HFF-Myc (cell line): Measurements from ENCODE around the gene ZCCHC12.

Experiments
- DNase-seq: peaks from one replicate; pipeline ENCODE4 v3.0.0-alpha.2; 2011; ENCODE audit warnings: low read depth; ENCODE audit errors: extremely low read depth
- H3K4me3 ChIP-seq: replicated peaks from 2 replicates; pipeline ENCODE4 v1.5.1; 2011; ENCODE audit warnings: low read depth, mild to moderate bottlenecking, control low read depth, low read length
- CTCF ChIP-seq: IDR thresholded peaks from 2 replicates; pipeline ENCODE4 v1.5.1; 2012; ENCODE audit warnings: mild to moderate bottlenecking, low read depth, low read length, control low read depth; ENCODE audit errors: missing control alignments

Gene ZCCHC12

DNA sequence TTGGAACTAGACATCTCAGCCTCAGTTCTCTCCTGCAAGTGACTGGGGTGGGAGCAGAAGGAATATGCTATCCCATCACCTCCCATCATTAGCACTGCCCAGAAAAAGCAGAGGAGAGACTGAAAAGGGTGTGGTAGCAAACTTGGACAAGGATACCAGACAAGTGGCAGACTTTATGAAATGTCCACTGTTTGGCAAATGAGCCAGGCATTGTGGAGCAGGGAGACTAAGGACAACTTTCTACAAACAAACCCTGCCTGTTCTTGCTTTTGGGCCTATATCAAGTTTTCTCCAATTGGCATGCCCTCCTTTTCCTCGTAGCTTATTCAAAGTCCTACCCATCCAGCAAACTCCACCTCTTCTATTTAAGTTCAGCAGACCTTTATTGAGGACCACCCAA is 41.6 kb downstream of the ZCCHC12 start:
- DNase-seq = no peak
- H3K4me3 ChIP-seq = no peak overlapping the region
- no peak for TF ChIP-seq CTCF

DNA sequence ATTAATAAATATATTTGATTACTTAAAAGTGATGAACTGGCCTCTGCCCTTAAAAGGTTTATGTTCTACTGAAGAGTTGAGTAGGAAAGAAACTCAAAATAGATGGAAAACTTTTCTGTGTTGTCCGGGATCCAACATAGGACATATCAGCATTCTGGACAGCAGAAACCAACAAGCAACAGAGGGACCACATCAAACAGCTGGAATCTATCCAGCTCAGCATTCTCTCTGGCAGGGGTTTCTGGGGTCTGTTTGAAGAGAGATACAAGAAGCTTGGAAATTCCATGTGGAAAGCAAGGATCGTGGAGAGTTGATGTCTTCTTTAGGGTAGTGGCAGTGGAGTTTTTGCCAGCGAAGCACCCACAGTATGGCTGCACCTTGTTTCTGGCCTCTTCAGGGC is 43.6 kb downstream of the ZCCHC12 start:
- no peak for TF ChIP-seq CTCF
- H3K4me3 ChIP-seq = no peak overlapping the region
- DNase-seq = no peak

DNA sequence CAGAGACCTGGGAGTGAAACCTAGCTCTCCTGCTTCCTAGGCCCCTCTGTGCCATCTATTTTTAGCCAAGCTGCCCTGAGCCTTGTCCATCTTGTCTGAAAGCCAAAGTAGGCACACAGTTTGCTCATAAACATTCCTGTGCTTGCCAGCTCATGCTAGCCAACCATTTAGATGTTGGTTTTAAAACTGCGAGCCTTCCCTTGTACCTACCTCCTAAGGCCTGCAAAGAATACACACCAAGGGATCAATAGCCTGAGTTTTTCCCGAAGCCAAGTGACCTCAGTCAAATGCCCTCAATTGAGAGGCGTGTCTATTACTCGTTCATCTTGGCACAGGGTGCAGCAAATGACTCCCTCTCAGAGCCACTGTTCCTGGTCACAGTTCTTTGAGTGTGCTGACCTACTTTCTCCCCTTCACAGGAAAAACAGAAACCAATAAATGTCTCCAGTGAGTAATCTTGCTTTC is 48.5 kb downstream of the ZCCHC12 start:
- no peak for TF ChIP-seq CTCF
- H3K4me3 ChIP-seq = no peak overlapping the region
- no peak for DNase-seq
